H1 (cell line): Measurements from ENCODE around the gene PPM1L. TPM values are rescaled to one million over a fixed set of nuclear protein-coding genes. Genes with fewer than 3 reads are reported as not detected.

Experiments
- CTCF ChIA-PET: fragments of 300-600 bp; sonication (Branson Sonifier 250); formaldehyde crosslinking; loops from one replicate; lab custom pipeline; 2021; ENCODE audit not compliant: partially characterized antibody; lab: Charles Lee
- POLR2A ChIA-PET: fragments of 300-600 bp; sonication (Branson Sonifier 250); formaldehyde crosslinking; loops from one replicate; lab custom pipeline; 2021; ENCODE audit warnings: inconsistent platforms; ENCODE audit not compliant: partially characterized antibody; lab: Charles Lee
- DNase-seq, 2 experiments: peaks; one replicate each; pipeline versions ENCODE4 v3.0.0 to v3.0.0-alpha.2; 2010 to 2022; ENCODE audit warnings: low spot score in 2 of 2, low read depth in 1 of 2, mixed read lengths in 1 of 2
- FAIRE-seq: peaks from 2 replicates; lab custom pipeline; 2011; peaks lifted over from hg19 to GRCh38; lab: Jason Lieb, UNC
- H2AFZ ChIP-seq: 2 replicates; pipeline ENCODE4 v1.8.1; 2012; ENCODE audit warnings: low read length, inconsistent platforms
- H2AK5ac ChIP-seq: 2 replicates; pipeline ENCODE4 v1.6.1; 2013; ENCODE audit warnings: low read depth, low read length
- H2BK120ac ChIP-seq: replicated peaks from 2 replicates; pipeline ENCODE3; 2013; ENCODE audit warnings: low read depth, low read length, inconsistent platforms
- H2BK12ac ChIP-seq: 2 replicates; pipeline ENCODE4 v1.6.1; 2013; ENCODE audit warnings: low read depth, low read length
- H2BK15ac ChIP-seq: 2 replicates; pipeline ENCODE4 v1.6.1; 2013; ENCODE audit warnings: low read length
- H2BK20ac ChIP-seq: 2 replicates; pipeline ENCODE4 v1.6.1; 2013; ENCODE audit warnings: low read length
- H2BK5ac ChIP-seq: 2 replicates; pipeline ENCODE4 v1.6.1; 2013; ENCODE audit warnings: low read depth, low read length
- H3K14ac ChIP-seq: 2 replicates; pipeline ENCODE4 v1.6.1; 2013; ENCODE audit warnings: inconsistent platforms; ENCODE audit not compliant: insufficient read length
- H3K18ac ChIP-seq: 2 replicates; pipeline ENCODE4 v1.6.1; 2013; ENCODE audit warnings: low read length; ENCODE audit errors: extremely low read depth
- H3K23ac ChIP-seq: 2 replicates; pipeline ENCODE4 v1.6.1; 2013; ENCODE audit warnings: inconsistent platforms; ENCODE audit not compliant: insufficient read length
- H3K23me2 ChIP-seq: 2 replicates; pipeline ENCODE4 v1.6.1; 2013; ENCODE audit warnings: low read depth, low read length
- H3K27ac ChIP-seq: 2 replicates; pipeline ENCODE4 v1.6.1; 2011; ENCODE audit warnings: low read depth, low read length, inconsistent platforms
- H3K27me3 ChIP-seq, 4 experiments: replicated peaks in 1 of 4; 1 replicate in 1 of 4; 2 replicates in 3 of 4; pipeline versions ENCODE4 v1.6.1 to v1.8.1; 2011 to 2013; ENCODE audit warnings: low read length in 3 of 4, mild to moderate bottlenecking in 3 of 4, inconsistent platforms in 2 of 4, mixed read lengths in 2 of 4, moderate library complexity in 1 of 4; ENCODE audit not compliant: control insufficient read depth in 3 of 4, insufficient read depth in 3 of 4; ENCODE audit errors: extremely low read depth in 1 of 4
- H3K36me3 ChIP-seq, 4 experiments: 2 replicates each; pipeline versions ENCODE4 v1.6.1 to v1.8.1; 2011 to 2013; ENCODE audit warnings: mild to moderate bottlenecking in 4 of 4, low read length in 3 of 4, moderate library complexity in 2 of 4, control low read depth in 1 of 4, inconsistent platforms in 1 of 4; ENCODE audit not compliant: insufficient read depth in 4 of 4, control insufficient read depth in 2 of 4
- H3K4ac ChIP-seq: replicated peaks from 2 replicates; pipeline ENCODE3; 2013; ENCODE audit warnings: low read length, low read depth, mixed read lengths, inconsistent platforms; ENCODE audit not compliant: insufficient read length
- H3K4me1 ChIP-seq, 4 experiments: replicated peaks in 1 of 4; 1 replicate in 1 of 4; 2 replicates in 3 of 4; pipeline versions ENCODE4 v1.6.1 to v1.8.1; 2011 to 2013; ENCODE audit warnings: low read length in 3 of 4, inconsistent platforms in 2 of 4, mixed read lengths in 1 of 4; ENCODE audit not compliant: insufficient read depth in 4 of 4, control insufficient read depth in 3 of 4
- H3K4me2 ChIP-seq, 2 experiments: 2 replicates each; pipeline versions ENCODE4 v1.6.1 to v1.8.1; 2011 to 2013; ENCODE audit warnings: low read depth in 2 of 2, low read length in 2 of 2, control low read depth in 1 of 2, inconsistent platforms in 1 of 2, mild to moderate bottlenecking in 1 of 2; ENCODE audit not compliant: insufficient read depth in 1 of 2
- H3K4me3 ChIP-seq, 4 experiments: fragments of 200-600, 300-600 bp in 1 of 4; sonication (generic), shearing (Covaris generic), sonication (Bioruptor Twin) in 1 of 4; 2 replicates each; pipeline versions ENCODE4 v1.5.1 to v1.8.1; 2011 to 2016; ENCODE audit warnings: low read length in 4 of 4, low read depth in 3 of 4, control low read depth in 2 of 4, inconsistent platforms in 2 of 4, mild to moderate bottlenecking in 2 of 4, mixed read lengths in 1 of 4, moderate library complexity in 1 of 4; ENCODE audit not compliant: insufficient read depth in 2 of 4; ENCODE audit errors: extremely low read depth in 1 of 4
- H3K56ac ChIP-seq: replicated peaks from 2 replicates; pipeline ENCODE3; 2013; ENCODE audit warnings: low read depth, mild to moderate bottlenecking, mixed read lengths, low read length, inconsistent platforms; ENCODE audit not compliant: insufficient read length
- H3K79me1 ChIP-seq: 2 replicates; pipeline ENCODE4 v1.6.1; 2013; ENCODE audit warnings: low read depth, low read length, control low read depth
- H3K79me2 ChIP-seq, 2 experiments: 2 replicates each; pipeline versions ENCODE4 v1.6.1 to v1.8.1; 2012 to 2013; ENCODE audit warnings: low read length in 2 of 2, mild to moderate bottlenecking in 2 of 2, inconsistent platforms in 1 of 2; ENCODE audit not compliant: insufficient read depth in 2 of 2, control insufficient read depth in 1 of 2
- H3K9ac ChIP-seq, 4 experiments: replicated peaks in 1 of 4; 1 replicate in 1 of 4; 2 replicates in 3 of 4; pipeline versions ENCODE4 v1.6.1 to v1.8.1; 2011 to 2013; ENCODE audit warnings: low read depth in 3 of 4, low read length in 3 of 4, control low read depth in 2 of 4, mild to moderate bottlenecking in 2 of 4, moderate library complexity in 2 of 4, inconsistent platforms in 1 of 4; ENCODE audit errors: extremely low read depth in 1 of 4
- H3K9me3 ChIP-seq, 2 experiments: 2 replicates each; pipeline versions ENCODE4 v1.6.1 to v1.8.1; 2012 to 2013; ENCODE audit warnings: mild to moderate bottlenecking in 2 of 2, moderate library complexity in 2 of 2, control low read depth in 1 of 2, inconsistent platforms in 1 of 2, low read depth in 1 of 2, low read length in 1 of 2, mixed read lengths in 1 of 2; ENCODE audit not compliant: insufficient read depth in 2 of 2
- H4K20me1 ChIP-seq, 2 experiments: replicated peaks in 1 of 2; 2 replicates each; pipeline versions ENCODE3 to v1.8.1; 2011 to 2013; ENCODE audit warnings: inconsistent platforms in 2 of 2, low read length in 2 of 2, mild to moderate bottlenecking in 1 of 2; ENCODE audit not compliant: insufficient read depth in 2 of 2, control insufficient read depth in 1 of 2
- H4K5ac ChIP-seq: 2 replicates; pipeline ENCODE4 v1.6.1; 2013; ENCODE audit warnings: low read length, low read depth, mixed read lengths, inconsistent platforms; ENCODE audit not compliant: insufficient read length
- H4K8ac ChIP-seq: 2 replicates; pipeline ENCODE4 v1.8.0; 2013; ENCODE audit warnings: mild to moderate bottlenecking, moderate library complexity, low read length, inconsistent platforms; ENCODE audit not compliant: insufficient read depth; ENCODE audit errors: extremely low read depth
- H4K91ac ChIP-seq: replicated peaks from 2 replicates; pipeline ENCODE3; 2013; ENCODE audit warnings: low read length, mixed read lengths, inconsistent platforms; ENCODE audit not compliant: insufficient read length
- CTCF ChIP-seq, 3 experiments: IDR thresholded peaks; 1 replicate in 2 of 3; 2 replicates in 1 of 3; pipeline versions ENCODE4 v1.5.1 to v1.6.1; 2011; ENCODE audit warnings: low read length in 3 of 3, mild to moderate bottlenecking in 3 of 3, inconsistent platforms in 2 of 3, low read depth in 1 of 3, moderate library complexity in 1 of 3; ENCODE audit not compliant: insufficient read depth in 1 of 3; ENCODE audit errors: control extremely low read depth in 1 of 3
- RAD21 ChIP-seq, 2 experiments: IDR thresholded peaks in 1 of 2; conservative IDR thresholded peaks in 1 of 2; 2 replicates each; pipeline ENCODE4 v1.6.1; 2011; ENCODE audit warnings: low read depth in 2 of 2, low read length in 2 of 2, improper control_type of control experiment in 1 of 2, inconsistent platforms in 1 of 2, mild to moderate bottlenecking in 1 of 2, moderate library complexity in 1 of 2
- RXRA ChIP-seq: IDR thresholded peaks from 2 replicates; pipeline ENCODE4 v1.6.1; 2011; ENCODE audit warnings: low read depth, mild to moderate bottlenecking, low read length, moderate library complexity; ENCODE audit not compliant: insufficient read depth
- SIN3A ChIP-seq, 2 experiments: IDR thresholded peaks in 1 of 2; conservative IDR thresholded peaks in 1 of 2; 2 replicates each; pipeline ENCODE4 v1.6.1; 2011 to 2012; ENCODE audit warnings: low read length in 2 of 2, improper control_type of control experiment in 1 of 2, low read depth in 1 of 2, mild to moderate bottlenecking in 1 of 2
- WGBS, 2 experiments: shearing (Covaris generic) in 1 of 2; methylation state at CpG; one replicate each; pipeline versions ENCODE4 v1.1.6 to v1.1.7; 2013 to 2015; ENCODE audit warnings: low lambda C conversion rate in 2 of 2, mixed read lengths in 2 of 2, inconsistent platforms in 1 of 2, low coverage in 1 of 2, missing lambda C conversion rate in 1 of 2; ENCODE audit not compliant: insufficient replicate concordance in 2 of 2, insufficient coverage in 1 of 2, insufficient read length in 1 of 2; ENCODE audit errors: extremely low coverage in 1 of 2, missing lambda C conversion rate in 1 of 2; 5-methylcytosine and 5-hydroxymethylcytosine counted together
- polyA plus RNA-seq, 7 experiments: library from polyadenylated mRNA; depleted of rRNA in 3 of 7; stranded (reverse) in 5 of 7; unstranded in 2 of 7; fragments of >200 nt in 5 of 7; fragments of 200-250 nt in 2 of 7; gene quantifications; 1 replicate in 5 of 7; 2 replicates in 1 of 7; 4 replicates in 1 of 7; pipeline versions ENCODE4 v1.2.1 to v1.2.3, GENCODE V29; 2011 to 2013; ENCODE audit warnings: missing spikeins in 2 of 7, mixed read lengths in 2 of 7
- total RNA-seq: library from RNA; stranded (reverse); fragmentation: NEBNext Ultra II Directional; extraction: Animal tissue kit (Norgen Biotek cat#: 25700); gene quantifications from 2 replicates; pipeline ENCODE4 v1.2.1, GENCODE V29; 2021

The PPM1L gene
- total and polyA plus RNA-seq, 2 of the 8 experiments (the other 6 are each of a cell fraction or from before 2014, with no cell fraction given): 2.8 to 18.1 TPM

GRCh38 chr3:160753953-160754352, 2.1 kb upstream of the PPM1L start:
- no peak overlapping the region for H4K8ac ChIP-seq
- H2BK12ac ChIP-seq: no peak overlapping the region
- no peak overlapping the region for H2BK120ac ChIP-seq
- H4K91ac ChIP-seq: no peak overlapping the region
- peaks cover 30% of the 10 kb centered on the region for H3K23me2 ChIP-seq
- H3K79me1 ChIP-seq: 0 out of 2 replicates have a peak, but pooled peaks cover 2% of the 10 kb centered on the region
- peak overlapping the region; percentile 83 to 91 (median 88); a peak in 6 of 8 replicates for H3K4me3 ChIP-seq
- no peak overlapping the region for H3K27ac ChIP-seq
- H3K9me3 ChIP-seq: no peaks in the 10 kb centered on the region
- H2BK20ac ChIP-seq: no peak overlapping the region
- H2AK5ac ChIP-seq: no peak overlapping the region
- H4K20me1 ChIP-seq: peaks cover 0 to 1% of the 10 kb centered on the region in 2 experiments
- H4K5ac ChIP-seq: no peak overlapping the region
- ChIA-PET POLR2A (interaction anchor here (0.8 to 2.3 kb wide), 4 partner anchors 10 to 17 kb away, joined by 3 to 5 read pairs (median 3); no protein-coding TSS in a partner anchor), CTCF (interaction anchor here (0.8 to 1.4 kb wide), 4 partner anchors 8 to 187 kb away, joined by 3 to 6 read pairs (median 5); no protein-coding TSS in a partner anchor)
- H3K36me3 ChIP-seq: no peaks in the 10 kb centered on the region
- H3K4me1 ChIP-seq: peaks cover 0 to 12% (median 6%) of the 10 kb centered on the region in 4 experiments; a peak in 6 of 7 replicates
- peaks cover 0 to 7% of the 10 kb centered on the region in 2 experiments; a peak in 2 of 4 replicates for H3K79me2 ChIP-seq
- no peak overlapping the region for H3K4ac ChIP-seq
- H3K4me2 ChIP-seq: peak overlapping the region; percentile 97 to 100
- H3K56ac ChIP-seq: no peak overlapping the region
- no peak overlapping the region for H2BK15ac ChIP-seq
- no peak for DNase-seq
- peaks cover 5 to 30% (median 19%) of the 10 kb centered on the region in 4 experiments; a peak in 6 of 7 replicates for H3K27me3 ChIP-seq
- H3K18ac ChIP-seq: no peak overlapping the region
- no peak for FAIRE-seq
- H3K9ac ChIP-seq: no peak overlapping the region; a peak in 1 of 7 replicates
- 66% methylated on average over 2 of the region's 2 CpGs; no CpG with 5 or more reads in 1 of the 2 experiments for WGBS, 2 experiments
- H3K23ac ChIP-seq: no peak overlapping the region
- no peak overlapping the region for H3K14ac ChIP-seq
- no peak overlapping the region for H2BK5ac ChIP-seq
- no peak overlapping the region for H2AFZ ChIP-seq
- no peak for TF ChIP-seq CTCF (IDR thresholded peaks at IDR 0.05; ENCODE audit: control extremely low read depth in 1 of 3, insufficient read depth in 1 of 3, low read depth in 1 of 3, low read length in 3 of 3)
- no peak for TF ChIP-seq RAD21 (IDR thresholded peaks at IDR 0.05 in 1 of 2, conservative IDR thresholded peaks at IDR 0.05 in 1 of 2; ENCODE audit: low read depth in 2 of 2, low read length in 2 of 2)
- TF ChIP-seq SIN3A (conservative IDR thresholded peaks at IDR 0.05 in 1 of 2, IDR thresholded peaks at IDR 0.05 in 1 of 2; ENCODE audit: low read depth in 1 of 2, low read length in 2 of 2): no peak
- no peak for TF ChIP-seq RXRA
